DND-41 (cell line): ENCODE results near the gene LCA5L.
A peak's percentile ranks its signal among the peaks of the same experiment; 100 is the strongest.

Source experiments
- ATAC-seq: fragments of 200-7000 bp; cut with Tn5 transposase; 3 replicates; pipeline ENCODE4 v1.9.1; 2021; ENCODE audit warnings: low read depth; ENCODE audit not compliant: insufficient read depth
- DNase-seq: peaks from one replicate; pipeline ENCODE4 v3.0.0-alpha.2; 2020
- H2AFZ ChIP-seq: 2 replicates; pipeline ENCODE4 v1.6.0; 2012; ENCODE audit warnings: low read depth, low read length
- H3K27ac ChIP-seq: 2 replicates; pipeline ENCODE4 v1.5.1; 2012; ENCODE audit warnings: low read length, inconsistent platforms
- H3K27me3 ChIP-seq: fragments of 200-600 bp; sonication (generic); 2 replicates; pipeline ENCODE4 v1.6.0; 2012; ENCODE audit warnings: low read length, mild to moderate bottlenecking, inconsistent platforms; ENCODE audit not compliant: insufficient read depth, poor library complexity
- H3K36me3 ChIP-seq: 2 replicates; pipeline ENCODE4 v1.5.1; 2012; ENCODE audit warnings: low read length, inconsistent platforms; ENCODE audit not compliant: insufficient read depth
- H3K4me1 ChIP-seq: 2 replicates; pipeline ENCODE4 v1.5.1; 2012; ENCODE audit warnings: mild to moderate bottlenecking, low read length; ENCODE audit not compliant: insufficient read depth
- H3K4me2 ChIP-seq: 2 replicates; pipeline ENCODE4 v1.6.0; 2012; ENCODE audit warnings: mild to moderate bottlenecking, moderate library complexity, low read length, inconsistent platforms; ENCODE audit not compliant: insufficient read depth
- H3K4me3 ChIP-seq, 2 experiments: fragments of 200-600 bp in 1 of 2; shearing (Covaris generic) in 1 of 2; 2 replicates each; pipeline ENCODE4 v1.5.1; 2012 to 2016; ENCODE audit warnings: inconsistent platforms in 2 of 2, low read length in 2 of 2, mild to moderate bottlenecking in 2 of 2, low read depth in 1 of 2, moderate library complexity in 1 of 2
- H3K79me2 ChIP-seq: 2 replicates; pipeline ENCODE4 v1.6.0; 2012; ENCODE audit warnings: low read length, inconsistent platforms; ENCODE audit not compliant: insufficient read depth
- H3K9ac ChIP-seq: 2 replicates; pipeline ENCODE4 v1.6.0; 2012; ENCODE audit warnings: low read depth, mild to moderate bottlenecking, inconsistent platforms, low read length, moderate library complexity
- H3K9me3 ChIP-seq: 2 replicates; pipeline ENCODE4 v1.5.1; 2012; ENCODE audit warnings: low read length, moderate library complexity, mild to moderate bottlenecking, inconsistent platforms; ENCODE audit not compliant: insufficient read depth, severe bottlenecking
- H4K20me1 ChIP-seq: 2 replicates; pipeline ENCODE4 v1.6.0; 2012; ENCODE audit warnings: low read length; ENCODE audit not compliant: insufficient read depth
- CTCF ChIP-seq: IDR thresholded peaks from 2 replicates; pipeline ENCODE4 v1.5.1; 2012; ENCODE audit warnings: borderline replicate concordance, low read length, moderate library complexity, mild to moderate bottlenecking; ENCODE audit not compliant: poor library complexity, severe bottlenecking; ENCODE audit errors: extremely low read depth
- EZH2 ChIP-seq: IDR thresholded peaks from 3 replicates; pipeline ENCODE4 v1.6.1; 2012; ENCODE audit warnings: borderline replicate concordance, low read depth, mild to moderate bottlenecking, moderate library complexity, low read length, inconsistent platforms; ENCODE audit not compliant: severe bottlenecking

Gene LCA5L

DNA sequence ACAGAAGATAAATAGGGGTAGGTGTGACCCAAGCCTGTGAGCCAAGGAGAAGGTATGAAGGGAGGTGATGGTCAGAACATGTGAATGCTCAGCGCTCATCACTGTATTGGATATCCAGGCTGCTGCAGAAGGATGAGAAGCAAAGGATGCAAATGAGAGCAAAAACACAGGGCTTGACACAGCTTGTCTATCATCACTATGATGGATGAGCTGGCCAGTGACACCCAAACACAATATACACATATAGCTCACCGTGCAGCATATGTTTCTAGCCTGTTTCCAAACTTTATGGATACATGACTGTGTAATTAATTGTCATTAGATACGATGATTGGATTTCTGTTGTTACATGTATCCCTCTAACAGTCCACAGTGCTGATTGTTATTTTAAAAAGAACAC is 82.8 kb downstream of the LCA5L start:
- H3K4me1 ChIP-seq: no peaks in the 10 kb centered on the region

DNA sequence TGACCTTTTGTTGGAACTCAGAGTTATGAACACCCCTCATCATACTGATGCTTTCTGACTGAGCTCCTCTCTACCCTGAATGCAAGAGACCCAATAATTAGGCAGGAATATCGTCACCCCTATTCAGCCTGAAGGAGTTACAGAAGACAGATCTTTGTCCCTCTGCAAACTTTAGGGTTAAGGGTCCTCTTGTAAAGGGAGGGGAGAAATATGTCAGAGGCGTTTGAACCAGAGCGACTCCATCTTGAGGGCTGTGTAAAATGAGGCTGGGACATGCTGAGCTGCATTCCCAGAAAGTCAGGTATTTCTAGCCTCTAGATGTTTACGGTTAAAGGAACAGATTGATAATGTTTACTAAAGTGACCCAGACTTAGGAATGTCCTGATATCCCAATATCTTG is 86.2 kb downstream of the LCA5L start:
- peaks cover 2% of the 10 kb centered on the region for H3K27me3 ChIP-seq
- no peaks in the 10 kb centered on the region for H3K4me1 ChIP-seq
- no peak overlapping the region for H3K27ac ChIP-seq
- peak overlapping the region; percentile 18; the same call in 1 of the 2 replicates for H2AFZ ChIP-seq
- H3K79me2 ChIP-seq: no peaks in the 10 kb centered on the region
- no peak overlapping the region for H3K4me3 ChIP-seq
- H4K20me1 ChIP-seq: no peaks in the 10 kb centered on the region
- no peak overlapping the region for H3K9ac ChIP-seq
- ATAC-seq (no peak), DNase-seq (no peak)
- H3K9me3 ChIP-seq: no peaks in the 10 kb centered on the region
- no peaks in the 10 kb centered on the region for H3K36me3 ChIP-seq
- no peak overlapping the region for H3K4me2 ChIP-seq
- no peak for TF ChIP-seq CTCF

More for the DNA sequence above, 82.8 kb downstream of the LCA5L start:
- Histone ChIP-seq H3K9me3 (no peaks in the 10 kb centered on the region), H3K36me3 (no peaks in the 10 kb centered on the region), H3K27me3 (no peaks in the 10 kb centered on the region), H3K4me3 (no peak overlapping the region), H3K27ac (no peak overlapping the region), H3K9ac (no peak overlapping the region), H2AFZ (no peak overlapping the region), H3K79me2 (no peaks in the 10 kb centered on the region), H4K20me1 (no peaks in the 10 kb centered on the region), H3K4me2 (no peak overlapping the region)
- no peak for DNase-seq
- no peak for ATAC-seq
- TF ChIP-seq EZH2 (no peak), CTCF (no peak)
